Measurements from ENCODE around the gene RAB17. TPM values are rescaled to one million over a fixed set of nuclear protein-coding genes. Genes with fewer than 3 reads are reported as not detected.

The RAB17 gene
- total RNA-seq, 1 experiment from 2014 or later: 41.8 TPM

- CTCF ChIA-PET: no interaction called here
- no peak for ATAC-seq
- Histone ChIP-seq H3K4me1 (ENCODE audit: control insufficient read depth in 1 of 2, insufficient read depth in 2 of 2, low read length in 2 of 2) (peaks cover 0 to under 1% of the 10 kb centered on the region in 2 experiments; a peak in 2 of 4 replicates), H3K4me3 (replicated peaks in 1 of 2; ENCODE audit: low read depth in 1 of 2, low read length in 2 of 2) (no peak within 1 kb of the TSS), H3K36me3 (ENCODE audit: control insufficient read depth in 1 of 2, insufficient read depth in 2 of 2, low read length in 2 of 2) (no peaks in the 10 kb centered on the region), H3K79me2 (ENCODE audit: insufficient read depth, low read length) (no peaks in the 10 kb centered on the region), H4K20me1 (ENCODE audit: insufficient read depth) (no peaks in the 10 kb centered on the region), H3K9me3 (ENCODE audit: control insufficient read depth in 1 of 2, insufficient read depth in 1 of 2, low read depth in 1 of 2, low read length in 2 of 2) (0 out of 4 replicates have a peak, but pooled peaks cover 0 to 3% of the 10 kb centered on the region in 2 experiments), H3K9ac (ENCODE audit: low read length) (no peak within 1 kb of the TSS), H3K4me2 (ENCODE audit: low read length) (no peak within 1 kb of the TSS), H3K9me2 (ENCODE audit: insufficient read depth) (no peaks in the 10 kb centered on the region), H3K27me3 (ENCODE audit: insufficient read depth, low read length) (no peaks in the 10 kb centered on the region), H3K27ac (ENCODE audit: low read depth, low read length) (peak within 1 kb of the TSS; percentile 9; the same call in 1 of the 2 replicates), H2AFZ (ENCODE audit: low read depth, low read length, poor library complexity, severe bottlenecking) (no peak within 1 kb of the TSS)
- DNase-seq (ENCODE audit: low read depth, low spot score): no peak
- POLR2A ChIA-PET: no interaction called here
- RAD21 ChIA-PET (ENCODE audit: low non-redundant PET in 1 of 2, low total read pairs in 2 of 2, uncharacterized antibody in 2 of 2, unreplicated experiment in 2 of 2): interaction anchor here in 1 of 2 experiments (0.6 kb wide), 1 partner anchor 9 kb away, joined by 3 read pairs; no protein-coding TSS in a partner anchor
- intact Hi-C loops (cut with micrococcal nuclease): no loop called here
- no peak for TF ChIP-seq CTCF (IDR thresholded peaks at IDR 0.05 in 2 of 3, conservative IDR thresholded peaks at IDR 0.05 in 1 of 3; ENCODE audit: borderline replicate concordance in 1 of 3, insufficient read depth in 1 of 3, low read depth in 2 of 3, low read length in 2 of 3)
- no peak for TF ChIP-seq TCF7L2 (IDR thresholded peaks at IDR 0.05; ENCODE audit: borderline replicate concordance, extremely low read depth, insufficient read depth, insufficient read length)
- TF ChIP-seq REST (IDR thresholded peaks at IDR 0.05; ENCODE audit: low read depth): no peak
- TF ChIP-seq JUND (IDR thresholded peaks at IDR 0.05): no peak
- TF ChIP-seq EZH2 (IDR thresholded peaks at IDR 0.05): no peak
- TF ChIP-seq SP1 (IDR thresholded peaks at IDR 0.05; ENCODE audit: low read depth): no peak
- TF ChIP-seq ZFX (IDR thresholded peaks at IDR 0.05): no peak
- TF ChIP-seq SRF (IDR thresholded peaks at IDR 0.05; ENCODE audit: low read depth): no peak
- TF ChIP-seq ZBTB33 (IDR thresholded peaks at IDR 0.05; ENCODE audit: extremely low read depth, insufficient replicate concordance, low read length): no peak
- TF ChIP-seq FOSL1 (IDR thresholded peaks at IDR 0.05; ENCODE audit: low read depth): no peak
- no peak for TF ChIP-seq POLR2AphosphoS5 (IDR thresholded peaks at IDR 0.05; ENCODE audit: low read depth, low read length)
- TF ChIP-seq EZH2phosphoT487 (IDR thresholded peaks at IDR 0.05; ENCODE audit: borderline replicate concordance): no peak
- BruUV-seq (replicated peaks): no TSS peak
Measured at GRCh38 chr2:237566401-237567235, 23.9 kb downstream of the RAB17 start, which contains the start of gene PRLH. PRLH (plus strand) TSS chr2:237566574; CDS start chr2:237566574, 0 bp downstream.
